ENCODE measurements around the gene DHFR2. TPM values are rescaled to one million over a fixed set of nuclear protein-coding genes. Genes with fewer than 3 reads are reported as not detected.

The DHFR2 gene
- total and polyA plus RNA-seq, 9 of the 15 experiments (the other 6 are each of a cell fraction or from before 2014, with no cell fraction given), result 0.64 to 1.7 (median 1.4) TPM

- peak; percentile 14; the same call in 1 of the 2 replicates for TF ChIP-seq REST (IDR thresholded peaks at IDR 0.05; ENCODE audit: borderline replicate concordance)
- TF ChIP-seq REST (CRISPR knock-in tag; IDR thresholded peaks at IDR 0.05; ENCODE audit: low read depth), result no peak
- no peak for TF ChIP-seq MBD1 (CRISPR knock-in tag; IDR thresholded peaks at IDR 0.05)
- no peak for TF ChIP-seq MECOM (CRISPR knock-in tag; IDR thresholded peaks at IDR 0.05)
- TF ChIP-seq CLOCK (CRISPR knock-in tag; IDR thresholded peaks at IDR 0.05; ENCODE audit: borderline replicate concordance), result no peak
- no peak for TF ChIP-seq TAF15 (IDR thresholded peaks at IDR 0.05; ENCODE audit: low read depth, low read length)
- TF ChIP-seq HDGF (IDR thresholded peaks at IDR 0.05), result no peak
- TF ChIP-seq ZNF277 (CRISPR knock-in tag; IDR thresholded peaks at IDR 0.05; ENCODE audit: borderline replicate concordance), result no peak
- TF ChIP-seq ZNF384 (IDR thresholded peaks at IDR 0.05; ENCODE audit: low read depth, low read length), result no peak
- peak; percentile 29 to 47; a peak in 3 of 4 replicates for TF ChIP-seq RAD21 (CRISPR knock-in tag; conservative IDR thresholded peaks at IDR 0.05 in 1 of 2, IDR thresholded peaks at IDR 0.05 in 1 of 2)
- TF ChIP-seq DACH1 (IDR thresholded peaks at IDR 0.05; ENCODE audit: partially characterized antibody), result no peak
Observed at GRCh38 chr3:94069194-94069813, 6.6 kb upstream of the DHFR2 start (continued).

All from K562 (cell line).